GM12865 (cell line): ENCODE results near the gene PHYH.

Source experiments
- DNase-seq: peaks from one replicate; pipeline ENCODE4 v3.0.0; 2010; ENCODE audit warnings: low read depth
- H3K4me3 ChIP-seq: 2 replicates; pipeline ENCODE4 v1.5.1; 2011; ENCODE audit warnings: mild to moderate bottlenecking, low read depth, low read length, control low read depth
- CTCF ChIP-seq: IDR thresholded peaks from 2 replicates; pipeline ENCODE4 v1.5.1; 2011; ENCODE audit warnings: low read length, control low read depth, low read depth, inconsistent platforms; ENCODE audit not compliant: insufficient read depth; ENCODE audit errors: missing control alignments

PHYH gene

GRCh38 chr10:13268841-13269240 is 31.0 kb downstream of the PHYH start:
- no peak for DNase-seq
- TF ChIP-seq CTCF, result no peak
- no peak overlapping the region for H3K4me3 ChIP-seq

GRCh38 chr10:13268310-13268709 is 31.6 kb downstream of the PHYH start:
- no peak overlapping the region for H3K4me3 ChIP-seq
- no peak for DNase-seq
- TF ChIP-seq CTCF, result no peak

- DNase-seq, result no peak
- no peak for TF ChIP-seq CTCF
- H3K4me3 ChIP-seq, result no peak overlapping the region
These were observed 36.3 kb downstream of the PHYH start for GRCh38 chr10:13263591-13263990.

- TF ChIP-seq CTCF, result no peak
- DNase-seq, result no peak
- H3K4me3 ChIP-seq, result no peak overlapping the region
These were observed 37.4 kb downstream of the PHYH start for GRCh38 chr10:13262433-13262832.

- H3K4me3 ChIP-seq, result no peak overlapping the region
- no peak for TF ChIP-seq CTCF
- DNase-seq, result no peak
These were observed 42.2 kb downstream of the PHYH start for GRCh38 chr10:13257621-13258140.

- no peak overlapping the region for H3K4me3 ChIP-seq
- no peak for TF ChIP-seq CTCF
- DNase-seq, result no peak
These were observed 43.2 kb downstream of the PHYH start for GRCh38 chr10:13256627-13257026.

- TF ChIP-seq CTCF, result no peak
- no peak for DNase-seq
- no peak overlapping the region for H3K4me3 ChIP-seq
These were observed 46.1 kb downstream of the PHYH start for GRCh38 chr10:13253726-13254125.
